HepG2 (cell line): ENCODE measurements around the gene ANAPC2. TPM values are rescaled to one million over a fixed set of nuclear protein-coding genes. Genes with fewer than 3 reads are reported as not detected.

ENCODE experiments used
- ARID2 ChIP-seq: sonication (generic); formaldehyde crosslinking; IDR thresholded peaks from 2 replicates; pipeline ENCODE4 v1.8.1; 2022; ENCODE audit warnings: mild to moderate bottlenecking, missing genetic modification reagents, borderline replicate concordance
- BCLAF1 ChIP-seq: fragments of 450-650 bp; IDR thresholded peaks from 2 replicates; pipeline ENCODE4 v1.6.1; 2017; ENCODE audit warnings: mild to moderate bottlenecking
- CHD4 ChIP-seq: fragments of 200-600 bp; sonication (generic); IDR thresholded peaks from 2 replicates; pipeline ENCODE4 v1.7.0; 2017; ENCODE audit warnings: mild to moderate bottlenecking, low read length, borderline replicate concordance
- ELF3 ChIP-seq: IDR thresholded peaks from 2 replicates; pipeline ENCODE4 v1.6.1; 2016; ENCODE audit warnings: missing genetic modification reagents, missing compliant biosample characterization
- HMG20B ChIP-seq: conservative IDR thresholded peaks from 2 replicates; pipeline ENCODE4 v1.6.1; 2016; ENCODE audit warnings: missing genetic modification reagents, missing compliant biosample characterization
- MAFF ChIP-seq: IDR thresholded peaks from 2 replicates; pipeline ENCODE4 v1.6.1; 2011; ENCODE audit warnings: low read depth, low read length, improper control_type of control experiment
- MTF2 ChIP-seq: sonication (generic); formaldehyde crosslinking; IDR thresholded peaks from 2 replicates; pipeline ENCODE4 v1.5.0; 2020; ENCODE audit warnings: missing genetic modification reagents, borderline replicate concordance
- NR2F6 ChIP-seq, 2 experiments: IDR thresholded peaks; 2 replicates each; pipeline ENCODE4 v1.6.1; 2016; ENCODE audit warnings: antibody characterized with exemption in 1 of 2, mild to moderate bottlenecking in 1 of 2
- PHF21A ChIP-seq: sonication (generic); formaldehyde crosslinking; IDR thresholded peaks from 2 replicates; pipeline ENCODE4 v1.5.0; 2020; ENCODE audit warnings: mild to moderate bottlenecking, missing genetic modification reagents
- POGK ChIP-seq: sonication (generic); formaldehyde crosslinking; conservative IDR thresholded peaks from 2 replicates; pipeline ENCODE4 v1.8.0; 2022; ENCODE audit warnings: mild to moderate bottlenecking, moderate library complexity, missing genetic modification reagents
- SMC3 ChIP-seq: IDR thresholded peaks from 2 replicates; pipeline ENCODE4 v1.6.1; 2011; ENCODE audit warnings: low read length, improper control_type of control experiment
- STAG1 ChIP-seq: sonication (generic); formaldehyde crosslinking; IDR thresholded peaks from 2 replicates; pipeline ENCODE4 v1.4.0; 2020; ENCODE audit warnings: missing genetic modification reagents
- TBX2 ChIP-seq: sonication (generic); formaldehyde crosslinking; IDR thresholded peaks from 2 replicates; pipeline ENCODE4 v1.5.0; 2020; ENCODE audit warnings: missing genetic modification reagents, mild to moderate bottlenecking, borderline replicate concordance
- TFDP1 ChIP-seq: IDR thresholded peaks from 2 replicates; pipeline ENCODE4 v1.6.1; 2016; ENCODE audit warnings: missing compliant biosample characterization, missing genetic modification reagents, borderline replicate concordance
- ZBTB1 ChIP-seq: sonication (generic); formaldehyde crosslinking; IDR thresholded peaks from 2 replicates; pipeline ENCODE4 v1.4.0; 2020; ENCODE audit warnings: missing genetic modification reagents, borderline replicate concordance
- ZFY ChIP-seq: sonication (generic); formaldehyde crosslinking; IDR thresholded peaks from 2 replicates; pipeline ENCODE4 v1.4.0; 2020; ENCODE audit warnings: missing genetic modification reagents
- ZFYVE20 ChIP-seq: sonication (generic); formaldehyde crosslinking; IDR thresholded peaks from 2 replicates; pipeline ENCODE4 v1.8.0; 2023; ENCODE audit warnings: low read depth, mild to moderate bottlenecking, moderate library complexity, missing genetic modification reagents, borderline replicate concordance
- ZNF205 ChIP-seq: IDR thresholded peaks from 2 replicates; pipeline ENCODE4 v1.6.1; 2018; ENCODE audit warnings: missing biosample characterization, missing genetic modification reagents
- ZNF432 ChIP-seq: sonication (generic); formaldehyde crosslinking; IDR thresholded peaks from 2 replicates; pipeline ENCODE4 v1.5.0; 2020; ENCODE audit warnings: missing genetic modification reagents, mild to moderate bottlenecking, borderline replicate concordance
- ZNF546 ChIP-seq: sonication (generic); formaldehyde crosslinking; conservative IDR thresholded peaks from 2 replicates; pipeline ENCODE4 v1.8.1; 2023; ENCODE audit warnings: mild to moderate bottlenecking, missing genetic modification reagents
- ZNF597 ChIP-seq: sonication (generic); formaldehyde crosslinking; IDR thresholded peaks from 2 replicates; pipeline ENCODE4 v1.5.0; 2020; ENCODE audit warnings: missing genetic modification reagents
- ZNF703 ChIP-seq: sonication (generic); formaldehyde crosslinking; IDR thresholded peaks from 2 replicates; pipeline ENCODE4 v1.5.1; 2020; ENCODE audit warnings: missing genetic modification reagents, mild to moderate bottlenecking, moderate library complexity, borderline replicate concordance
- ZNF788 ChIP-seq: sonication (generic); formaldehyde crosslinking; IDR thresholded peaks from 2 replicates; pipeline ENCODE4 v1.5.0; 2020; ENCODE audit warnings: mild to moderate bottlenecking, missing genetic modification reagents, borderline replicate concordance
- polyA plus RNA-seq, 8 experiments: library from polyadenylated mRNA; depleted of rRNA in 3 of 8; stranded (reverse) in 7 of 8; unstranded in 1 of 8; fragments of >200 nt; fragmentation: Illumina TruSeq in 4 of 8; extraction: Trizol in 4 of 8; gene quantifications; 2 replicates each; pipeline versions ENCODE4 v1.2.1 to v1.2.3, GENCODE V29; 2011 to 2016; ENCODE audit warnings: low read depth in 4 of 8, missing spikeins in 1 of 8, mixed read lengths in 1 of 8; ENCODE audit not compliant: insufficient read depth in 1 of 8
- total RNA-seq, 5 experiments: library from RNA; depleted of rRNA; stranded (reverse); fragments of >200 nt; fragmentation: Illumina TruSeq; extraction: Trizol; gene quantifications; 2 replicates each; pipeline ENCODE4 v1.2.3, GENCODE V29; 2016; ENCODE audit warnings: low read depth in 1 of 5

Gene ANAPC2
- total and polyA plus RNA-seq, 2 of the 13 experiments (the other 11 are each of a cell fraction or from before 2014, with no cell fraction given), result 12.3 to 15.4 TPM

GRCh38 chr9:137129456-137130175, 58.7 kb downstream of the ANAPC2 start (continued):
- TF ChIP-seq CHD4 (no peak), ELF3 (CRISPR knock-in tag) (no peak), ARID2 (CRISPR knock-in tag) (0 out of 2 replicates have a peak, but pooled peaks have one; percentile 75), ZNF546 (no peak; the same call in 1 of the 2 replicates), ZFY (CRISPR knock-in tag) (peak; percentile 58; the same call in 1 of the 2 replicates), ZNF597 (0 out of 2 replicates have a peak, but pooled peaks have one; percentile 37), POGK (CRISPR knock-in tag) (peak; percentile 84), ZBTB1 (CRISPR knock-in tag) (0 out of 2 replicates have a peak, but pooled peaks have one; percentile 17), HMG20B (CRISPR knock-in tag) (no peak), BCLAF1 (no peak), MAFF (no peak), ZNF788 (peak; percentile 31; the same call in 1 of the 2 replicates), ZNF703 (peak; percentile 38; the same call in 1 of the 2 replicates), MTF2 (CRISPR knock-in tag) (0 out of 2 replicates have a peak, but pooled peaks have one; percentile 76), TFDP1 (CRISPR knock-in tag) (no peak), SMC3 (no peak), NR2F6 (IDR thresholded peaks at IDR 0.05) (no peak), NR2F6 (CRISPR knock-in tag; IDR thresholded peaks at IDR 0.05) (peak; percentile 42; the same call in 1 of the 2 replicates), TBX2 (CRISPR knock-in tag) (peak; percentile 58), PHF21A (CRISPR knock-in tag) (no peak), STAG1 (no peak), ZFYVE20 (0 out of 2 replicates have a peak, but pooled peaks have one; percentile 9), ZNF432 (CRISPR knock-in tag) (no peak), ZNF205 (CRISPR knock-in tag) (no peak)
